GM12873 (cell line): ENCODE results near the gene CNGB1.

Experiments used
- CTCF ChIP-seq: IDR thresholded peaks from 2 replicates; pipeline ENCODE4 v1.5.1; 2012; ENCODE audit warnings: low read depth, mild to moderate bottlenecking, moderate library complexity, low read length, control low read depth; ENCODE audit not compliant: insufficient read depth; ENCODE audit errors: missing control alignments

Gene CNGB1

GRCh38 chr16:57999971-58000705 is 29.2 kb upstream of the CNGB1 start, which contains the start of gene ZNF319:
ZNF319 (minus strand) TSS chr16:58000672; CDS start chr16:57998265, 2,407 bp downstream.
- no peak for TF ChIP-seq CTCF

DNA sequence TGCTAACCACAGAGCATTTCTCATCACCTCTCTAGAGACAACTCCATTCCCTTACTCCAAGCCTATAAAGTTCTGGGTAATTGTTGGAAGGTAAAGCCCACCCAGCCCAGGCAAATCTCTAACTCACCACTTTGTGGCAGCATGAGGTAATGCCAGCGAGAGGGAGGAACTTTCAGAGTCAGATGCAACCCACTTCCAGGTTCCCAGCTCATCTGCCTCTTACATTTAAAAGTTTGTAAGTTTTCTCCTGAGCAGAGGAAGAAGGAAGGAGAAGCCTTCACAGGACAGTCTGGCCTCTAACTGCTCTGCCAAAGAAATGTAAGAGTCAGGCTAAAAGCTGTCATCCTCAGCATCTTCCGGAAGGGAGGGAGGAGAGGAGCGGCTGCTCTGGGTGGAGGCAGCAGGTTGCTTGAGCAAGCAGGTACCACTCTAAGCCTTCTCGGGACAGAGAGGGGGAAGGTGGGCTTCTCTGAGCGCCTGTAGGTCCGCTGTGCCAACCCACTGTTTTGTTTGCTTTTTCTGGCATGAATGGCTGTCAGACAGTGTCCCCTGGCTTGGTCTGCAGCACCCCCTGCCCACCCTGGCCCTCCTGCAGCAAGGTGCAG is 28.5 kb upstream of the CNGB1 start:
- no peak for TF ChIP-seq CTCF

DNA sequence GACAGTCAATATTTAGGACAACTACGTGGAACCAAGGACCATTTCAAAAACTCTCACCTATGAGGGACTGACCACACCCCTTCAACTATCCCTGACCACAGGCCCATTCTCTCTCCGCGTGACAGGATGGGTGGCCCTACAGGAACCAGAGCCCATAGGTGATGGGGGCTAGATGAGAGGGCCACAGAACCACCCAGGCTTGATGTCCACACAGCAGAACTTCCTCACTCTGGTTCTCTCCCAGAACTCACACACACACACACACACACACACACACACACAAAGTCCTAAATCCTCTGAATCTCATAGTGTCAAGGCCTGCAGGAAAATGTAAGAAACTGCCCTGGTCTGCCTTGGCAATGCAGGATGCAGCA is 28.1 kb upstream of the CNGB1 start:
- no peak for TF ChIP-seq CTCF

GRCh38 chr16:57998486-57998885 is 27.6 kb upstream of the CNGB1 start:
- TF ChIP-seq CTCF = no peak

DNA sequence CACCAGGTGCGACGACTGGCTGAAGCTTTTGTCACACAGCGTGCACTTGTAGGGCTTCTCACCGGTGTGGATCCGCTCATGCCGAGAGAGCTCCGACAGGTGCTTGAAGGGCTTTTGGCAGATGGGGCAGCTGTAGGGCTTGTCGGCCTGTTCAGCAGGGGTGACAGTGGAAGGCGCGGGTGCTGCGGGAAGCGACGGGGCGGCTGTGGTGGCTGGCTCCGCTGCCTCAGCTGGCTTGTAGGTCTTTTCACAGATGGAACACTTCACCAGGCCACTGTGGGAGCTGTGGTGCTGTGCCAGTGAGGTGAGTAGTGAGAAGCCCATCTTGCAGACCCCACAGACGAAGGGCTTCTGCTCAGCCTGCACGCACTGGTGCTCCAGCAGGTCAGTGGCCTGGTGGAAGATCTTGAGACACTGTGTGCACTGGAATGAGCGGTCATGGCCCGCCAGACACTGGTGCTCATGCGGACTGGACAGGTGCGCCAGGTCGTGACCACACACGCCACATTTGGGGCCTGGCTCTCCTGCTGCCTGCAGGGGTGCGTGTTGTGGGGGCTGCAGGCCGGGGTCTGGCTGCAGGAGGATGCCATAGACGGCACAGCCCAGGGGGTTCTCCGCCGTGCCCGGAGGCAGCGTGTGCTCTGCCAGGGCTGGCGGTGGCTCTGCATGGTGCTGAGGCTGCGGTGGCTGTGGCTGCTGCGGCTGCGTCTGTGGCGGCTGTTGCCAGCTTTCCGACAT is 26.8 kb upstream of the CNGB1 start:
- no peak for TF ChIP-seq CTCF

DNA sequence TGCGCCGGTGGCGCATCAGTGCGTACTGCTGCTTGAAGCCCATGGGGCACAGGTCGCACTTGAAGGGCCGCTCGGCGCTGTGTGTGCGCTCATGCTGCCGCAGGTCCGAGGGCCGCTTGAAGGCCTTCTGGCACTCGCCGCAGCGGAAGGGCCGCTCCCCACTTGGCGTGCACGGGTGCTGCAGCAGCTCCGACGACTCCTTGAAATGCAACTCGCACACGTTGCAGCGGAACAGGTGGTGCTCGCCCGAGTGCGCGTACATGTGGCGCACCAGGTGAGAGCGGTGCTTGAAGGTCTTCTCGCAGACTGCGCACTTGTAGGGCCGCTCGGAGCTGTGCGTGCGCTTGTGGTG is 26.2 kb upstream of the CNGB1 start:
- no peak for TF ChIP-seq CTCF
